ENCODE results near the gene INTS13.
"Not testable (repeated sequence)": the region's sequence is repeated elsewhere in the genome, so short reads cannot be mapped to it uniquely, and the experiment has no call there.

Gene INTS13

DNA sequence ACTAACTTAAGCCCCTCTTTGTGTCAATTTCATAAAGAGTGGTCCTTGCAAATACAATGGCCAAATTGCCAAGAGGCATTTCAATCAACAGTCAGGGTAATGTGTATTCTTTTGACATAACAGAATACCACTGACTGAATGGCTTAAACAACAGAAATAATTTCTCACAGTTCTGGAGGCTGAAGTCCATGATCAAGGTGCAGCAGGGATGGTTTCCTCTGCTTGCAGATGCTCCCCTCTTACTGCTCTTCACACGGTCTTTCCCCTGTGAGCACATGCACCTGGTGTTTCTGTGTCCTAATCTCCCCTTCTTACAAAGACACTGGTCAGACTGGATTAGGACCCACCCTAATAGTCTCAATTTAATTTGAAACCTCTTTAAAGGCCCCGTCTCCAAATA is 32.4 kb upstream of the INTS13 start:
- no peak for DNase-seq (ENCODE audit: low read depth)
- TF ChIP-seq, protein P1, sequence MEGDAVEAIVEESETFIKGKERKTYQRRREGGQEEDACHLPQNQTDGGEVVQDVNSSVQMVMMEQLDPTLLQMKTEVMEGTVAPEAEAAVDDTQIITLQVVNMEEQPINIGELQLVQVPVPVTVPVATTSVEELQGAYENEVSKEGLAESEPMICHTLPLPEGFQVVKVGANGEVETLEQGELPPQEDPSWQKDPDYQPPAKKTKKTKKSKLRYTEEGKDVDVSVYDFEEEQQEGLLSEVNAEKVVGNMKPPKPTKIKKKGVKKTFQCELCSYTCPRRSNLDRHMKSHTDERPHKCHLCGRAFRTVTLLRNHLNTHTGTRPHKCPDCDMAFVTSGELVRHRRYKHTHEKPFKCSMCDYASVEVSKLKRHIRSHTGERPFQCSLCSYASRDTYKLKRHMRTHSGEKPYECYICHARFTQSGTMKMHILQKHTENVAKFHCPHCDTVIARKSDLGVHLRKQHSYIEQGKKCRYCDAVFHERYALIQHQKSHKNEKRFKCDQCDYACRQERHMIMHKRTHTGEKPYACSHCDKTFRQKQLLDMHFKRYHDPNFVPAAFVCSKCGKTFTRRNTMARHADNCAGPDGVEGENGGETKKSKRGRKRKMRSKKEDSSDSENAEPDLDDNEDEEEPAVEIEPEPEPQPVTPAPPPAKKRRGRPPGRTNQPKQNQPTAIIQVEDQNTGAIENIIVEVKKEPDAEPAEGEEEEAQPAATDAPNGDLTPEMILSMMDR (IDR thresholded peaks at IDR 0.05; ENCODE audit: low read depth, low read length, missing control alignments), result no peak
- no peak overlapping the region for H3K4me3 ChIP-seq (ENCODE audit: low read depth, low read length)
- in situ Hi-C loops (cut with HindIII; ENCODE audit: low sequenced_read_pairs), result no loop called here

DNA sequence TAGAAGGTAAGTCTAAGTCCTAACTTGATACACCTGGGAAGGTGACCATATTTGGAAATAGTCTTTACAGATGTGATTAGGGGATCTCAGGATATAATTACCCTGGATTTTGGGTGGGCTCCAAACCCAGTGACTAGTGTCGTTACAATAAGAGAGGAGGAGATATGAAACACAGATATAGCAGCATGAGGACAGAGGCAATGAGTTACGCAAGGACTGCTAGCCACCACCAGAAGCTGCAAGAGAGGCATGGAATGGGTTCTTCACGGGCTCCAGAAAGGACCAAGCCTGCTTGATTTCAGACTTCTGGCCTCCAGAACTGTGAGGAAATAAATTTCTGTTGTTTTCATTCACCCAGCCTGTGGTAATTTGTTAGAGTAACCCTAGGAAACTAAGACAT is 29.1 kb upstream of the INTS13 start:
- H3K4me3 ChIP-seq (ENCODE audit: low read depth, low read length), result no peak overlapping the region
- TF ChIP-seq, protein P1 (IDR thresholded peaks at IDR 0.05; ENCODE audit: low read depth, low read length, missing control alignments), result no peak
- in situ Hi-C loops (cut with HindIII; ENCODE audit: low sequenced_read_pairs), result no loop called here
- no peak for DNase-seq (ENCODE audit: low read depth)

DNA sequence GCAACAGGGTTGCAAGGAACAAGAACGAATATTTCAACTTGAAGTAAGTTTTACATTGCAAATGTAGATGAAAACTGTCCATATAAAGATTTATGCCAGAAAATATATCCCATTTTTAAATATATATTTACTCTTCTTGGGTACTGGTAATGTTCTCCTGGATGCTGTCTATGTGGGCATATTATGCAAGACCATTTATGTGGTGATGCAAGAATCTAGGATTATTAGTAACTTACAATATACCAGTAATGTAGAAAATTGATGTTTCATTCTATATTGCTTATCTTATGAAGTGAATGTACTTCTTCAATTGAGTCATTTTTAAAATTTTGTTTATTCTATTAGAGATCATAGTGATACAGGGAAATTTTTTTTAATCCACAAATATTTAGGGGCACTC is 25.6 kb upstream of the INTS13 start:
- TF ChIP-seq, protein P1 (IDR thresholded peaks at IDR 0.05; ENCODE audit: low read depth, low read length, missing control alignments), result no peak

DNA sequence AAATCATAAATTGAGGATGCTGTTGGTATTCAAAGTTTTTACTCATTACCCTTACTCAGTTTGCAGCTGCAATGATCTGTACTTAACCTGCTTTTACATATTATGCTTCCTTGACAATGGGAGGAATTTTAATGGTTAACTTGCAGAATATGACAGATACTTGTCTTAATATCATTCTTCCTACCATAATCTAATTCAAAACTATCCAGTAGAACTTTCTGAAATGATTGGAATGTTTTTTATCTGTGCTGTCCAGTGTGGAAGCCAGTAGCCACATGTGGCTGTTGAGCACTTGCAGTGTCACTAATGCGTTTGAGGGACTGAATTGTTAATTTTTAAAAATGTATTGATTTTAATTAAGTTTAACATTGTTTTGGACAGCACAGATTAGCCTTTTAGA is 24.0 kb upstream of the INTS13 start:
- in situ Hi-C loops (cut with HindIII; ENCODE audit: low sequenced_read_pairs), result no loop called here
- H3K4me3 ChIP-seq (ENCODE audit: low read depth, low read length), result no peak overlapping the region
- DNase-seq (ENCODE audit: low read depth), result no peak
- TF ChIP-seq, protein P1 (IDR thresholded peaks at IDR 0.05; ENCODE audit: low read depth, low read length, missing control alignments), result no peak

More for the DNA sequence above, 25.6 kb upstream of the INTS13 start:
- in situ Hi-C loops (cut with HindIII; ENCODE audit: low sequenced_read_pairs), result no loop called here
- no peak overlapping the region for H3K4me3 ChIP-seq (ENCODE audit: low read depth, low read length)
- no peak for DNase-seq (ENCODE audit: low read depth)

DNA sequence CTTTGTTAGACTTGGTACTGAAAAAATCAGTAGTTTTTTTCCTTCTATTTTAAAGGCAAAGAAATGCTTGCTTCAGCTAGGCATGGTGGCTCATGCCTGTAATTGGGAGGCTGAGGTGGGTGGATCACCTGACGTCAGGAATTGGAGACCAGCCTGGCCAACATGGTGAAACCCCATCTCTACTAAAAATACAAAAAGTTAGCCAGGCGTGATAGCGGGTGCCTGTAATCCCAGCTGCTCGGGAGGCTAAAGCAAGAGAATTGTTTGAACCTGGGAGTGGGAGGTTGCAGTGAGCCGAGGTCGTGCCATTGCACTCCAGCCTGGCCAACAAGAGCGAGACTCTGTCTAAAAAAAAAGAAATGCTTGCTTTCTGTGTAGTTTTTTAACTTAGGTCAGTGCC is 23.6 kb upstream of the INTS13 start:
- H3K4me3 ChIP-seq (ENCODE audit: low read depth, low read length); in situ Hi-C loops (cut with HindIII; ENCODE audit: low sequenced_read_pairs): not testable (repeated sequence)

DNA sequence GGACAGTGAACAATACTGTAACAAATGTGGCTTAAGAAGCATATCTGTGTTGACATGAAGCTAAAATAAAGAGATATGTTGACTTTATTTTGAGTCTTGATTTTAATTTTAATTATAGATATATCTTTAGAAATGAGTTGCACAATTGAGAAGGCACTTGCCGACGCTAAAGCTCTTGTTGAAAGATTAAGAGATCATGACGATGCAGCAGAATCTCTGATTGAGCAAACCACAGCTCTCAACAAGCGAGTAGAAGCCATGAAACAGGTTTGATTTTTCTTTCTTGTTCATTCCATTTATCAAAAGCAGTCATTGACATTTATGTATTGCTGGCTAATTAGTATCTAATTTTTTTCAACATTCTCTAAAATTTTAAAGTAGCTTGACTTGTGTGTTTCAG is 16.2 kb upstream of the INTS13 start:
- DNase-seq (ENCODE audit: low read depth), result no peak
- H3K4me3 ChIP-seq (ENCODE audit: low read depth, low read length), result no peak overlapping the region
- in situ Hi-C loops (cut with HindIII; ENCODE audit: low sequenced_read_pairs), result no loop called here
- TF ChIP-seq, protein P1 (IDR thresholded peaks at IDR 0.05; ENCODE audit: low read depth, low read length, missing control alignments), result no peak

More for the DNA sequence above, 23.6 kb upstream of the INTS13 start:
- DNase-seq (ENCODE audit: low read depth), result not testable (repeated sequence)

DNA sequence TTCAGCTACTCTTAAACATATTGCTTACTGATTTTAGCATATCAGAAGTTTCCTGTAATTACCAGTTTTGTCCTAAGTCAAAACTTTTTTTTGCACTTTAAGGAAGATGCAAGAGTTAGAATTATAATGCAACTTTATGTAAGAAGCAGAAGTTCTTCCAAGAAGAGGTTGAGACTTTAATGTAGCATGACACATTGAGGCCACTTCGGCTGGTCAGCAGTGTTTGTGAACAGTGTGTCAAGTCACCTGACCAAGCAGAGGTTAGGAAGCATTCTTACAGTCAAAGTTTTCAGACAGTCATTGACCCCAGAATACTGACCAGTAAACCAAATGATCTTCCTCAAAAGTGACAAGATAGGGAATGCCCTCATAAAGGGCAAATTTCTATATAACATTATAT is 15.7 kb upstream of the INTS13 start:
- no peak overlapping the region for H3K4me3 ChIP-seq (ENCODE audit: low read depth, low read length)
- in situ Hi-C loops (cut with HindIII; ENCODE audit: low sequenced_read_pairs), result no loop called here
- no peak for DNase-seq (ENCODE audit: low read depth)
- TF ChIP-seq, protein P1 (IDR thresholded peaks at IDR 0.05; ENCODE audit: low read depth, low read length, missing control alignments), result no peak

Measured in astrocyte of the cerebellum (primary cell).